Activated naive CD8-positive, alpha-beta T cell treated with anti-CD3 and anti-CD28 coated beads, Interleukin-2, amount 50 U/mL, for 16 hours (primary cell): ENCODE data around the gene PTBP3.
A peak's percentile ranks its signal among the peaks of the same experiment; 100 is the strongest.
"Not testable (repeated sequence)": the region's sequence is repeated elsewhere in the genome, so short reads cannot be mapped to it uniquely, and the experiment has no call there.

Experiments used
- DNase-seq: peaks from one replicate; pipeline ENCODE4 v3.0.0-alpha.2; 2020; ENCODE audit warnings: low read depth, low spot score

PTBP3 gene

GRCh38 chr9:112203536-112203935 lies 129.9 kb downstream of the PTBP3 start:
- DNase-seq, result no peak

- no peak for DNase-seq
Measured at GRCh38 chr9:112200711-112201110, 132.7 kb downstream of the PTBP3 start.

- DNase-seq, result no peak
Measured at GRCh38 chr9:112198646-112199045, 134.8 kb downstream of the PTBP3 start.

- no peak for DNase-seq
Measured at GRCh38 chr9:112194969-112195431, 138.4 kb downstream of the PTBP3 start.

- DNase-seq, result no peak
Measured at GRCh38 chr9:112193572-112194288, 139.7 kb downstream of the PTBP3 start.

GRCh38 chr9:112190320-112190719 lies 143.1 kb downstream of the PTBP3 start:
- DNase-seq, result not testable (repeated sequence)

- DNase-seq, result no peak
Measured at GRCh38 chr9:112188884-112189283, 144.5 kb downstream of the PTBP3 start.

GRCh38 chr9:112187404-112187803 lies 146.0 kb downstream of the PTBP3 start:
- no peak for DNase-seq

GRCh38 chr9:112186695-112187094 lies 146.7 kb downstream of the PTBP3 start:
- DNase-seq, result no peak

GRCh38 chr9:112184946-112185345 lies 148.5 kb downstream of the PTBP3 start:
- no peak for DNase-seq

GRCh38 chr9:112184221-112184620 lies 149.2 kb downstream of the PTBP3 start:
- DNase-seq, result no peak

- no peak for DNase-seq
Measured at GRCh38 chr9:112180387-112180881, 153.0 kb downstream of the PTBP3 start.

- DNase-seq, result no peak
Measured at GRCh38 chr9:112179816-112180215, 153.6 kb downstream of the PTBP3 start.

- no peak for DNase-seq
Measured at GRCh38 chr9:112176524-112176923, 156.9 kb downstream of the PTBP3 start.

- DNase-seq, result no peak
Measured at GRCh38 chr9:112175796-112176315, 157.6 kb downstream of the PTBP3 start.

- no peak for DNase-seq
Measured at GRCh38 chr9:112174965-112175795, 158.2 kb downstream of the PTBP3 start, which contains the start of gene SUSD1. Gene SUSD1, minus strand, starts transcription at chr9:112175297. Its CDS starts 62 bp downstream, at chr9:112175235.

GRCh38 chr9:112174222-112174964 lies 159.0 kb downstream of the PTBP3 start:
- DNase-seq, result peak; percentile 27

GRCh38 chr9:112173489-112174221 lies 159.8 kb downstream of the PTBP3 start:
- DNase-seq, result no peak

- no peak for DNase-seq
Measured at GRCh38 chr9:112170968-112171367, 162.5 kb downstream of the PTBP3 start.

GRCh38 chr9:112170235-112170634 lies 163.2 kb downstream of the PTBP3 start:
- DNase-seq, result no peak

GRCh38 chr9:112169368-112169767 lies 164.1 kb downstream of the PTBP3 start:
- no peak for DNase-seq
